H9 (cell line): ENCODE data around the gene BBS2. TPM values are rescaled to one million over a fixed set of nuclear protein-coding genes. Genes with fewer than 3 reads are reported as not detected.

Source experiments
- DNase-seq: peaks from one replicate; pipeline ENCODE4 v3.0.0-alpha.2; 2017
- H2AFZ ChIP-seq: one replicate; pipeline ENCODE4 v1.6.1; 2013; ENCODE audit warnings: mild to moderate bottlenecking, low read length, control low read depth, moderate library complexity
- H2AK5ac ChIP-seq: 2 replicates; pipeline ENCODE4 v1.6.1; 2013; ENCODE audit warnings: low read length, control low read depth, mixed read lengths; ENCODE audit not compliant: insufficient read length
- H2BK120ac ChIP-seq: one replicate; pipeline ENCODE4 v1.6.1; 2013; ENCODE audit warnings: low read depth, mild to moderate bottlenecking, low read length, control low read depth, inconsistent platforms; ENCODE audit not compliant: poor library complexity, severe bottlenecking
- H2BK12ac ChIP-seq: 2 replicates; pipeline ENCODE4 v1.6.1; 2013; ENCODE audit warnings: low read length, control low read depth, mixed read lengths, low read depth; ENCODE audit not compliant: insufficient read length
- H2BK15ac ChIP-seq: 2 replicates; pipeline ENCODE4 v1.6.1; 2013; ENCODE audit warnings: low read depth, low read length, control low read depth
- H2BK20ac ChIP-seq: one replicate; pipeline ENCODE4 v1.6.1; 2013; ENCODE audit warnings: low read depth, mild to moderate bottlenecking, low read length, control low read depth, inconsistent platforms; ENCODE audit not compliant: poor library complexity, severe bottlenecking
- H2BK5ac ChIP-seq: 2 replicates; pipeline ENCODE4 v1.6.1; 2013; ENCODE audit warnings: low read length, control low read depth, mixed read lengths; ENCODE audit not compliant: insufficient read length
- H3K14ac ChIP-seq: 2 replicates; pipeline ENCODE4 v1.6.1; 2013; ENCODE audit warnings: low read length, control low read depth; ENCODE audit not compliant: insufficient read depth
- H3K18ac ChIP-seq: 2 replicates; pipeline ENCODE4 v1.6.1; 2013; ENCODE audit warnings: low read depth, mild to moderate bottlenecking, mixed read lengths, low read length, control low read depth; ENCODE audit not compliant: insufficient read length
- H3K23ac ChIP-seq: 2 replicates; pipeline ENCODE4 v1.6.1; 2013; ENCODE audit warnings: low read length, control low read depth, mixed read lengths, low read depth; ENCODE audit not compliant: insufficient read length
- H3K23me2 ChIP-seq: 2 replicates; pipeline ENCODE4 v1.6.1; 2013; ENCODE audit warnings: low read depth, mild to moderate bottlenecking, mixed read lengths, low read length, control low read depth; ENCODE audit not compliant: insufficient read length, poor library complexity, severe bottlenecking
- H3K27ac ChIP-seq: 2 replicates; pipeline ENCODE4 v1.5.1; 2013; ENCODE audit warnings: low read length, control low read depth, mixed read lengths, low read depth; ENCODE audit not compliant: insufficient read length
- H3K27me3 ChIP-seq: 2 replicates; pipeline ENCODE4 v1.6.1; 2013; ENCODE audit warnings: low read length, control low read depth, inconsistent platforms; ENCODE audit not compliant: insufficient read depth
- H3K4ac ChIP-seq: 2 replicates; pipeline ENCODE4 v1.6.1; 2013; ENCODE audit warnings: low read depth, mild to moderate bottlenecking, control low read depth, inconsistent platforms, low read length, moderate library complexity
- H3K4me1 ChIP-seq: 2 replicates; pipeline ENCODE4 v1.6.1; 2013; ENCODE audit warnings: low read length, control low read depth, inconsistent platforms; ENCODE audit not compliant: insufficient read depth
- H3K4me2 ChIP-seq: 2 replicates; pipeline ENCODE4 v1.6.1; 2013; ENCODE audit warnings: low read length, control low read depth, mixed read lengths; ENCODE audit not compliant: insufficient read length, insufficient read depth
- H3K56ac ChIP-seq: 2 replicates; pipeline ENCODE4 v1.6.1; 2013; ENCODE audit warnings: low read depth, mild to moderate bottlenecking, mixed read lengths, low read length, control low read depth; ENCODE audit not compliant: insufficient read length
- H3K79me1 ChIP-seq: 2 replicates; pipeline ENCODE4 v1.6.1; 2013; ENCODE audit warnings: low read depth, mild to moderate bottlenecking, moderate library complexity, low read length, control low read depth, inconsistent platforms; ENCODE audit not compliant: insufficient read depth, poor library complexity, severe bottlenecking
- H3K79me2 ChIP-seq: 2 replicates; pipeline ENCODE4 v1.6.1; 2013; ENCODE audit warnings: low read length, control low read depth, inconsistent platforms; ENCODE audit not compliant: insufficient read depth
- H3K9ac ChIP-seq: 2 replicates; pipeline ENCODE4 v1.6.1; 2013; ENCODE audit warnings: low read length, control low read depth, mixed read lengths; ENCODE audit not compliant: insufficient read length; ENCODE audit errors: extremely low read depth
- H3K9me3 ChIP-seq: one replicate; pipeline ENCODE4 v1.6.1; 2013; ENCODE audit warnings: low read depth, low read length, inconsistent platforms; ENCODE audit not compliant: control insufficient read depth
- H3T11ph ChIP-seq: one replicate; pipeline ENCODE4 v1.6.1; 2013; ENCODE audit warnings: mild to moderate bottlenecking, low read length, control low read depth, inconsistent platforms
- H4K20me1 ChIP-seq: one replicate; pipeline ENCODE4 v1.6.1; 2013; ENCODE audit not compliant: control insufficient read depth, insufficient read length, insufficient read depth
- H4K5ac ChIP-seq: 2 replicates; pipeline ENCODE4 v1.6.1; 2013; ENCODE audit warnings: low read depth, mild to moderate bottlenecking, mixed read lengths, low read length, control low read depth; ENCODE audit not compliant: insufficient read length
- H4K8ac ChIP-seq: replicated peaks from 2 replicates; pipeline ENCODE4 v1.6.1; 2013; ENCODE audit warnings: low read length, control low read depth, mixed read lengths, low read depth; ENCODE audit not compliant: insufficient read length
- H4K91ac ChIP-seq: 2 replicates; pipeline ENCODE4 v1.6.1; 2013; ENCODE audit warnings: low read depth, mild to moderate bottlenecking, moderate library complexity, mixed read lengths, low read length, control low read depth; ENCODE audit not compliant: insufficient read length
- H3K27ac Mint-ChIP-seq, 3 experiments: 2 replicates in 2 of 3; 3 replicates in 1 of 3; pipeline ENCODE4 v1.8.0; 2020 to 2021; ENCODE audit warnings: mixed read lengths in 3 of 3, mild to moderate bottlenecking in 1 of 3, moderate library complexity in 1 of 3
- H3K27me3 Mint-ChIP-seq: 2 replicates; pipeline ENCODE4 v1.8.0; 2021; ENCODE audit warnings: low read depth, mild to moderate bottlenecking, moderate library complexity, mixed read lengths
- H3K36me3 Mint-ChIP-seq, 3 experiments: 2 replicates in 2 of 3; 3 replicates in 1 of 3; pipeline ENCODE4 v1.8.0; 2020 to 2021; ENCODE audit warnings: low read depth in 3 of 3, mixed read lengths in 3 of 3; ENCODE audit not compliant: insufficient read depth in 1 of 3
- H3K4me1 Mint-ChIP-seq, 2 experiments: 2 replicates each; pipeline ENCODE4 v1.8.0; 2020; ENCODE audit warnings: mixed read lengths in 2 of 2
- H3K4me3 Mint-ChIP-seq, 2 experiments: 2 replicates in 1 of 2; 3 replicates in 1 of 2; pipeline ENCODE4 v1.8.0; 2020 to 2021; ENCODE audit warnings: mild to moderate bottlenecking in 2 of 2, mixed read lengths in 2 of 2, moderate library complexity in 1 of 2
- H3K9me3 Mint-ChIP-seq, 2 experiments: 2 replicates in 1 of 2; 3 replicates in 1 of 2; pipeline ENCODE4 v1.8.0; 2020; ENCODE audit warnings: mild to moderate bottlenecking in 2 of 2, mixed read lengths in 2 of 2, moderate library complexity in 1 of 2
- WGBS: extraction: QIAGEN DNeasy Blood & Tissue Kit; methylation state at CpG from one replicate; pipeline ENCODE4 v1.1.7; 2013; ENCODE audit warnings: missing lambda C conversion rate, low lambda C conversion rate, mixed read lengths; ENCODE audit not compliant: insufficient read length; ENCODE audit errors: extremely low coverage; 5-methylcytosine and 5-hydroxymethylcytosine counted together
- total RNA-seq: library from RNA; stranded (reverse); gene quantifications from 2 replicates; pipeline ENCODE4 v1.2.1, GENCODE V29; 2021
- TF ChIP-seq, protein P1 (sequence below): fragments of 200-600 bp; sonication (generic); conservative IDR thresholded peaks from 3 replicates; pipeline ENCODE4 v1.8.0; 2021; ENCODE audit warnings: antibody characterized with exemption, mild to moderate bottlenecking

Gene BBS2
- total RNA-seq, 1 experiment from 2014 or later, result 13.1 TPM

DNA sequence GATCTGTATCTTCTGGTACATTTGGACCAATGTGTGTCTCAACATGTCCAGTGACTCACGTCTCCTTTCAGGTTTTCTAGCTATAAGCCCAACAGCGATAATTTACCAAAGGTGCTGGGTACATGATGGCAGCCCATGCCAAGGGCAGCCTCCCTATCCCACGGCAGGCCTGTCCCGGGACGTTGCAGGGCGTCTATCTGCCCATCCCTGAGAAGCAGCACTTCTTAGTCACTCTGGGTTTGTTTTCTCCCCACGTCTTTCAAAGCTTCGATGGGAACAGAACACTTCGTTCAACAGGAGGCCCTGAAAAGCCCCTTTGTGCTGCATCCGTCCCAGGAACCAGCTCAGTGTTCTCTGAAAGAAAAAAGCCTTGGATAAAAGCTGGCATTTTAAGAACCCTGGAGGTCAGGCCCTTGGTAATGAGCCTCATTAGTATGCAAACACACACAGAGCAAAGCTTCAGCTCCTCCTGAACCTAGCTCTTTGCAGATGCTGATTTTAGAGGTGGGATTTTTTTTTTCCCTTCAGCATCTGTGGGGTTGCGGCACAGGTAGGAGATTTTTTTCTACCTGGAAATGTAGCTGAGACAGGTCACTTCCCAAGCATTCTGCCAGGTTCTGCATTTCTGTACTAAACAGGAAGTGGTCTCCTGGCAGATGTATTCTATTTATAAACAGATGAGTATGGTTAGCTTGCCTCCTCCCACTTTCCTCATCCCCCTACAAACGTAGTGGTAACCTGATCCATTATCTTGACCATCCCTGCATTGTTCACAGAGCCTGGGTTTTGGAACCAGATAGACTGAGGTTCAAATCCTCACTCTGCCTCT, 27.5 kb upstream of the BBS2 start:
- WGBS, result no CpG with 5 or more reads among the region's 12 CpGs
- peak; percentile 77 for DNase-seq
- H3K27me3 Mint-ChIP-seq, result peaks cover 12% of the 10 kb centered on the region

More for the DNA sequence above, 27.5 kb upstream of the BBS2 start:
- Histone ChIP-seq H4K91ac (no peak overlapping the region), H3K14ac (no peak overlapping the region; the same call in 1 of the 2 replicates), H3K4me2 (peak overlapping the region; percentile 49), H3K18ac (no peak overlapping the region), H3K9ac (no peak overlapping the region), H3K23me2 (no peaks in the 10 kb centered on the region), H4K20me1 (no peaks in the 10 kb centered on the region), H4K8ac (no peak overlapping the region), H3K27ac (peak overlapping the region; percentile 86), H2AK5ac (no peak overlapping the region), H3T11ph (no peak overlapping the region), H3K56ac (no peak overlapping the region), H2BK5ac (no peak overlapping the region), H3K79me1 (no peaks in the 10 kb centered on the region), H2BK12ac (no peak overlapping the region), H2BK120ac (no peak overlapping the region), H2AFZ (no peak overlapping the region), H3K9me3 (no peaks in the 10 kb centered on the region), H3K27me3 (no peaks in the 10 kb centered on the region), H3K23ac (no peak overlapping the region), H3K4me1 (peaks cover 4% of the 10 kb centered on the region; the same call in 1 of the 2 replicates), H3K79me2 (no peaks in the 10 kb centered on the region), H4K5ac (no peak overlapping the region), H3K4ac (no peak overlapping the region; the same call in 1 of the 2 replicates), H2BK15ac (no peak overlapping the region), H2BK20ac (no peak overlapping the region)
- Mint-ChIP-seq H3K27ac (peak overlapping the region; percentile 96 to 99 (median 98)), H3K4me3 (peak overlapping the region; percentile 39 to 76), H3K9me3 (no peaks in the 10 kb centered on the region; a peak in 1 of 5 replicates), H3K4me1 (peaks cover 32 to 36% of the 10 kb centered on the region in 2 experiments), H3K36me3 (no peaks in the 10 kb centered on the region; a peak in 1 of 7 replicates)
- TF ChIP-seq, protein P1, sequence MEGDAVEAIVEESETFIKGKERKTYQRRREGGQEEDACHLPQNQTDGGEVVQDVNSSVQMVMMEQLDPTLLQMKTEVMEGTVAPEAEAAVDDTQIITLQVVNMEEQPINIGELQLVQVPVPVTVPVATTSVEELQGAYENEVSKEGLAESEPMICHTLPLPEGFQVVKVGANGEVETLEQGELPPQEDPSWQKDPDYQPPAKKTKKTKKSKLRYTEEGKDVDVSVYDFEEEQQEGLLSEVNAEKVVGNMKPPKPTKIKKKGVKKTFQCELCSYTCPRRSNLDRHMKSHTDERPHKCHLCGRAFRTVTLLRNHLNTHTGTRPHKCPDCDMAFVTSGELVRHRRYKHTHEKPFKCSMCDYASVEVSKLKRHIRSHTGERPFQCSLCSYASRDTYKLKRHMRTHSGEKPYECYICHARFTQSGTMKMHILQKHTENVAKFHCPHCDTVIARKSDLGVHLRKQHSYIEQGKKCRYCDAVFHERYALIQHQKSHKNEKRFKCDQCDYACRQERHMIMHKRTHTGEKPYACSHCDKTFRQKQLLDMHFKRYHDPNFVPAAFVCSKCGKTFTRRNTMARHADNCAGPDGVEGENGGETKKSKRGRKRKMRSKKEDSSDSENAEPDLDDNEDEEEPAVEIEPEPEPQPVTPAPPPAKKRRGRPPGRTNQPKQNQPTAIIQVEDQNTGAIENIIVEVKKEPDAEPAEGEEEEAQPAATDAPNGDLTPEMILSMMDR, result no peak
